ENCODE results near the gene FBXL19. TPM values are rescaled to one million over a fixed set of nuclear protein-coding genes. Genes with fewer than 3 reads are reported as not detected.

The FBXL19 gene
- total and polyA plus RNA-seq, 2 of the 13 experiments (the other 11 are each of a cell fraction or from before 2014, with no cell fraction given), result 6.0 to 13.7 TPM

DNA sequence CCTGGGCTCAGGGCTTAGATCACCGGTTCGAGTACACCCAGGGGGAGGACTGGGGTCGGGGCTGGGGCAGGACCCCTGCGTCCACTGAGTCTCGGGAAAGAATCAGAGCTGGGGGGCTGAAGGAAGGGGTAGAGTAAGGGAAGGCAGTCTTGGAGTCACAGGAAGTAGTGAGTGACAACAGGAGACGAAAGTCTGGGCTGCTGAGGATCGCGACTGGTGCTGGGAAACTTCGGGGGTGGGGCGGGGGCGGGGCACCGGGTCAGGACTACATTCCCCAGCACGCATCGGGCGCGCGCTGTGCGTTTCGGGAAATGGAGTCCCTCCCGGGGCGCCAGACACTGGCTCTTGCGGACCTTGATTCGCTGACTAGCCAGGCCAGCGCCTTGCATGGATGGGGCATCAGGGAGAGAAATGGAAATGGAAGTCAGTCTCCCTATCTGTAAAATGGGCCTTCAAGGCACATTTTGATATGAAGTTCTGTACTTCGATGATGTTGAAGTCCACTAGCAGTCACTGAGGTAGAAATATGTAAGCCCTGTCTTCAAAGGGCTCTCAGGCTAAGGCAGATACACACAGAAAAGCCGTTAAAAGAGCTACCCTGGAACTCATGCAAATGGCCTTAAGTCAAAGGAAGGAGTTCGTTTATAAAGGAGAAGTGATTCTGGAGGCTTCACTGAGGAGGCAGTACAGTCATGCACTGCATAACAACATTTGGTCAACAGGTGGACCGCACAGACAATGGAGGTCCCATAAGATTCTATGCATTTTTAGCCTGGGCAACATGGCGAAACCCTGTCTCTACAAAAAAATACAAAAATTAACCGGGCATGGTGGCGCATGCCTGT lies 26.3 kb upstream of the FBXL19 start (continued):
- TF ChIP-seq ZHX2 (IDR thresholded peaks at IDR 0.05; ENCODE audit: low read depth) (no peak), ZHX2 (CRISPR knock-in tag; IDR thresholded peaks at IDR 0.05; ENCODE audit: borderline replicate concordance) (no peak; the same call in 1 of the 2 replicates), ZNF766 (CRISPR knock-in tag; IDR thresholded peaks at IDR 0.05; ENCODE audit: borderline replicate concordance) (no peak), HMG20B (CRISPR knock-in tag; conservative IDR thresholded peaks at IDR 0.05) (no peak), PBX3 (CRISPR knock-in tag; IDR thresholded peaks at IDR 0.05; ENCODE audit: borderline replicate concordance) (no peak), ZKSCAN5 (CRISPR knock-in tag; IDR thresholded peaks at IDR 0.05) (0 out of 2 replicates have a peak, but pooled peaks have one; percentile 63), SP1 (IDR thresholded peaks at IDR 0.05) (no peak), SP1 (CRISPR knock-in tag; IDR thresholded peaks at IDR 0.05) (peak; percentile 79), PHF5A (CRISPR knock-in tag; IDR thresholded peaks at IDR 0.05; ENCODE audit: low read depth, unreplicated experiment) (no peak), TRIM24 (CRISPR knock-in tag; IDR thresholded peaks at IDR 0.05) (no peak), ZNF136 (CRISPR knock-in tag; IDR thresholded peaks at IDR 0.05; ENCODE audit: low read depth) (no peak), ATF1 (CRISPR knock-in tag; IDR thresholded peaks at IDR 0.05) (no peak; the same call in 1 of the 2 replicates), ESRRA (CRISPR knock-in tag; IDR thresholded peaks at IDR 0.05; ENCODE audit: low read depth) (0 out of 2 replicates have a peak, but pooled peaks have one; percentile 22), HNRNPK (IDR thresholded peaks at IDR 0.05; ENCODE audit: low read depth, low read length, poor library complexity, severe bottlenecking) (no peak), SIN3B (IDR thresholded peaks at IDR 0.05; ENCODE audit: low read length) (no peak)
- TF ChIP-seq, protein P1, sequence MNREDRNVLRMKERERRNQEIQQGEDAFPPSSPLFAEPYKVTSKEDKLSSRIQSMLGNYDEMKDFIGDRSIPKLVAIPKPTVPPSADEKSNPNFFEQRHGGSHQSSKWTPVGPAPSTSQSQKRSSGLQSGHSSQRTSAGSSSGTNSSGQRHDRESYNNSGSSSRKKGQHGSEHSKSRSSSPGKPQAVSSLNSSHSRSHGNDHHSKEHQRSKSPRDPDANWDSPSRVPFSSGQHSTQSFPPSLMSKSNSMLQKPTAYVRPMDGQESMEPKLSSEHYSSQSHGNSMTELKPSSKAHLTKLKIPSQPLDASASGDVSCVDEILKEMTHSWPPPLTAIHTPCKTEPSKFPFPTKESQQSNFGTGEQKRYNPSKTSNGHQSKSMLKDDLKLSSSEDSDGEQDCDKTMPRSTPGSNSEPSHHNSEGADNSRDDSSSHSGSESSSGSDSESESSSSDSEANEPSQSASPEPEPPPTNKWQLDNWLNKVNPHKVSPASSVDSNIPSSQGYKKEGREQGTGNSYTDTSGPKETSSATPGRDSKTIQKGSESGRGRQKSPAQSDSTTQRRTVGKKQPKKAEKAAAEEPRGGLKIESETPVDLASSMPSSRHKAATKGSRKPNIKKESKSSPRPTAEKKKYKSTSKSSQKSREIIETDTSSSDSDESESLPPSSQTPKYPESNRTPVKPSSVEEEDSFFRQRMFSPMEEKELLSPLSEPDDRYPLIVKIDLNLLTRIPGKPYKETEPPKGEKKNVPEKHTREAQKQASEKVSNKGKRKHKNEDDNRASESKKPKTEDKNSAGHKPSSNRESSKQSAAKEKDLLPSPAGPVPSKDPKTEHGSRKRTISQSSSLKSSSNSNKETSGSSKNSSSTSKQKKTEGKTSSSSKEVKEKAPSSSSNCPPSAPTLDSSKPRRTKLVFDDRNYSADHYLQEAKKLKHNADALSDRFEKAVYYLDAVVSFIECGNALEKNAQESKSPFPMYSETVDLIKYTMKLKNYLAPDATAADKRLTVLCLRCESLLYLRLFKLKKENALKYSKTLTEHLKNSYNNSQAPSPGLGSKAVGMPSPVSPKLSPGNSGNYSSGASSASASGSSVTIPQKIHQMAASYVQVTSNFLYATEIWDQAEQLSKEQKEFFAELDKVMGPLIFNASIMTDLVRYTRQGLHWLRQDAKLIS (CRISPR knock-in tag; IDR thresholded peaks at IDR 0.05), result no peak
- TF ChIP-seq, protein P2, sequence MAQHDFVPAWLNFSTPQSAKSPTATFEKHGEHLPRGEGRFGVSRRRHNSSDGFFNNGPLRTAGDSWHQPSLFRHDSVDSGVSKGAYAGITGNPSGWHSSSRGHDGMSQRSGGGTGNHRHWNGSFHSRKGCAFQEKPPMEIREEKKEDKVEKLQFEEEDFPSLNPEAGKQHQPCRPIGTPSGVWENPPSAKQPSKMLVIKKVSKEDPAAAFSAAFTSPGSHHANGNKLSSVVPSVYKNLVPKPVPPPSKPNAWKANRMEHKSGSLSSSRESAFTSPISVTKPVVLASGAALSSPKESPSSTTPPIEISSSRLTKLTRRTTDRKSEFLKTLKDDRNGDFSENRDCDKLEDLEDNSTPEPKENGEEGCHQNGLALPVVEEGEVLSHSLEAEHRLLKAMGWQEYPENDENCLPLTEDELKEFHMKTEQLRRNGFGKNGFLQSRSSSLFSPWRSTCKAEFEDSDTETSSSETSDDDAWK (CRISPR knock-in tag; IDR thresholded peaks at IDR 0.05), result no peak

All from HepG2 (cell line).